Gastrocnemius medialis (tissue), 4 donors: Measurements from ENCODE around the gene SPINDOC.

Experiments
- POLR2A ChIP-seq, 2 donors: fragments of 450-650 bp; IDR thresholded peaks; one replicate each; pipeline ENCODE4 v1.6.1; 2017; ENCODE audit warnings: antibody characterized with exemption in 2 of 2, mild to moderate bottlenecking in 2 of 2, moderate library complexity in 2 of 2
- TF ChIP-seq, protein P1 (sequence below), 5 experiments: fragments of 450-650 bp in 3 of 5; fragments of 200-600 bp in 2 of 5; sonication (generic) in 2 of 5; IDR thresholded peaks in 4 of 5; conservative IDR thresholded peaks in 1 of 5; 1 replicate in 4 of 5; 2 replicates in 1 of 5; pipeline ENCODE4 v1.5.1; 2016 to 2019; ENCODE audit warnings: antibody characterized with exemption in 5 of 5, mild to moderate bottlenecking in 3 of 5, moderate library complexity in 3 of 5

DNA sequence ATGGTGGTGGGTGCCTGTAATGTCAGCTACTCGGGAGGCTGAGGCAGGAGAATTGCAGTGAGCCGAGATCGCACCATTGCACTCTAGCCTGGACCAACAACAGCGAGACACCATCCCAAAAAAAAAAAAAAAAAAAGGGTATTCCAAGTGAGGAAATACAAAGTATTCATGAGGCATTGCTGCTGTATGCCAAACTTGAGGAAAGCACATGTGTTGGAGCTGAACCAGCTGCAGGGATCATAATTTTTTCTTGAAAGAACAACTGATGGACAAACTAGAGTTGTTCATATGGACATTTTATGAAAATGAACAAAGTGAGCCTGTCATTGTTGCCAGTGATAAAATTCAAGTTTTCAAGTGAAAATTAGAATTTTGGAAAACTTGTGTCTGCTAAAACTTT lies 41.4 kb downstream of the SPINDOC start:
- TF ChIP-seq, protein P1, sequence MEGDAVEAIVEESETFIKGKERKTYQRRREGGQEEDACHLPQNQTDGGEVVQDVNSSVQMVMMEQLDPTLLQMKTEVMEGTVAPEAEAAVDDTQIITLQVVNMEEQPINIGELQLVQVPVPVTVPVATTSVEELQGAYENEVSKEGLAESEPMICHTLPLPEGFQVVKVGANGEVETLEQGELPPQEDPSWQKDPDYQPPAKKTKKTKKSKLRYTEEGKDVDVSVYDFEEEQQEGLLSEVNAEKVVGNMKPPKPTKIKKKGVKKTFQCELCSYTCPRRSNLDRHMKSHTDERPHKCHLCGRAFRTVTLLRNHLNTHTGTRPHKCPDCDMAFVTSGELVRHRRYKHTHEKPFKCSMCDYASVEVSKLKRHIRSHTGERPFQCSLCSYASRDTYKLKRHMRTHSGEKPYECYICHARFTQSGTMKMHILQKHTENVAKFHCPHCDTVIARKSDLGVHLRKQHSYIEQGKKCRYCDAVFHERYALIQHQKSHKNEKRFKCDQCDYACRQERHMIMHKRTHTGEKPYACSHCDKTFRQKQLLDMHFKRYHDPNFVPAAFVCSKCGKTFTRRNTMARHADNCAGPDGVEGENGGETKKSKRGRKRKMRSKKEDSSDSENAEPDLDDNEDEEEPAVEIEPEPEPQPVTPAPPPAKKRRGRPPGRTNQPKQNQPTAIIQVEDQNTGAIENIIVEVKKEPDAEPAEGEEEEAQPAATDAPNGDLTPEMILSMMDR (IDR thresholded peaks at IDR 0.05 in 4 of 5, conservative IDR thresholded peaks at IDR 0.05 in 1 of 5): no peak
- no peak for TF ChIP-seq POLR2A (IDR thresholded peaks at IDR 0.05)
